Measurements from ENCODE around the gene CD320.
"Not testable (repeated sequence)": the region's sequence is repeated elsewhere in the genome, so short reads cannot be mapped to it uniquely, and the experiment has no call there.

CD320 gene

GRCh38 chr19:8306235-8307054 lies 1.7 kb downstream of the CD320 start:
- no peak for DNase-seq

- no peak for DNase-seq
These were observed 2.4 kb downstream of the CD320 start for GRCh38 chr19:8305798-8306197.

- no peak for DNase-seq
These were observed 3.1 kb downstream of the CD320 start for GRCh38 chr19:8304841-8305621.

GRCh38 chr19:8302734-8303133 lies 5.4 kb downstream of the CD320 start:
- no peak for DNase-seq

- no peak for DNase-seq
These were observed 5.8 kb downstream of the CD320 start for GRCh38 chr19:8302357-8302691.

- not testable (repeated sequence) for DNase-seq
These were observed 16.8 kb downstream of the CD320 start for GRCh38 chr19:8291337-8291736.

- DNase-seq: not testable (repeated sequence)
These were observed 31.6 kb downstream of the CD320 start for GRCh38 chr19:8276508-8276907.

GRCh38 chr19:8269724-8270123 lies 38.4 kb downstream of the CD320 start:
- no peak for DNase-seq

- DNase-seq: no peak
These were observed 42.3 kb downstream of the CD320 start for GRCh38 chr19:8265872-8266271.

GRCh38 chr19:8264248-8264647 lies 43.9 kb downstream of the CD320 start:
- not testable (repeated sequence) for DNase-seq

GRCh38 chr19:8262431-8262830 lies 45.7 kb downstream of the CD320 start:
- no peak for DNase-seq

GRCh38 chr19:8261881-8262280 lies 46.3 kb downstream of the CD320 start:
- DNase-seq: no peak

GRCh38 chr19:8261347-8261746 lies 46.8 kb downstream of the CD320 start:
- DNase-seq: no peak

GRCh38 chr19:8259922-8260247 lies 48.3 kb downstream of the CD320 start:
- DNase-seq: no peak

- DNase-seq: no peak
These were observed 48.8 kb downstream of the CD320 start for GRCh38 chr19:8259142-8259921.

GRCh38 chr19:8257052-8257443 lies 51.1 kb downstream of the CD320 start:
- DNase-seq: no peak

- DNase-seq: no peak
These were observed 51.7 kb downstream of the CD320 start for GRCh38 chr19:8256276-8257051.

GRCh38 chr19:8255426-8256125 lies 52.6 kb downstream of the CD320 start:
- DNase-seq: no peak

GRCh38 chr19:8254286-8255001 lies 53.7 kb downstream of the CD320 start:
- DNase-seq: no peak

GRCh38 chr19:8253678-8254077 lies 54.5 kb downstream of the CD320 start:
- no peak for DNase-seq

- no peak for DNase-seq
These were observed 55.1 kb downstream of the CD320 start for GRCh38 chr19:8252922-8253589.
